H9 (cell line): ENCODE results near the gene SMIM34. TPM values are rescaled to one million over a fixed set of nuclear protein-coding genes. Genes with fewer than 3 reads are reported as not detected.
"Not testable (repeated sequence)": the region's sequence is repeated elsewhere in the genome, so short reads cannot be mapped to it uniquely, and the experiment has no call there.

Experiments used
- DNase-seq: peaks from one replicate; pipeline ENCODE4 v3.0.0-alpha.2; 2017
- H2AFZ ChIP-seq: one replicate; pipeline ENCODE4 v1.6.1; 2013; ENCODE audit warnings: mild to moderate bottlenecking, low read length, control low read depth, moderate library complexity
- H2AK5ac ChIP-seq: 2 replicates; pipeline ENCODE4 v1.6.1; 2013; ENCODE audit warnings: low read length, control low read depth, mixed read lengths; ENCODE audit not compliant: insufficient read length
- H2BK120ac ChIP-seq: one replicate; pipeline ENCODE4 v1.6.1; 2013; ENCODE audit warnings: low read depth, mild to moderate bottlenecking, low read length, control low read depth, inconsistent platforms; ENCODE audit not compliant: poor library complexity, severe bottlenecking
- H2BK12ac ChIP-seq: 2 replicates; pipeline ENCODE4 v1.6.1; 2013; ENCODE audit warnings: low read length, control low read depth, mixed read lengths, low read depth; ENCODE audit not compliant: insufficient read length
- H2BK15ac ChIP-seq: 2 replicates; pipeline ENCODE4 v1.6.1; 2013; ENCODE audit warnings: low read depth, low read length, control low read depth
- H2BK20ac ChIP-seq: one replicate; pipeline ENCODE4 v1.6.1; 2013; ENCODE audit warnings: low read depth, mild to moderate bottlenecking, low read length, control low read depth, inconsistent platforms; ENCODE audit not compliant: poor library complexity, severe bottlenecking
- H2BK5ac ChIP-seq: 2 replicates; pipeline ENCODE4 v1.6.1; 2013; ENCODE audit warnings: low read length, control low read depth, mixed read lengths; ENCODE audit not compliant: insufficient read length
- H3K14ac ChIP-seq: 2 replicates; pipeline ENCODE4 v1.6.1; 2013; ENCODE audit warnings: low read length, control low read depth; ENCODE audit not compliant: insufficient read depth
- H3K18ac ChIP-seq: 2 replicates; pipeline ENCODE4 v1.6.1; 2013; ENCODE audit warnings: low read depth, mild to moderate bottlenecking, mixed read lengths, low read length, control low read depth; ENCODE audit not compliant: insufficient read length
- H3K23ac ChIP-seq: 2 replicates; pipeline ENCODE4 v1.6.1; 2013; ENCODE audit warnings: low read length, control low read depth, mixed read lengths, low read depth; ENCODE audit not compliant: insufficient read length
- H3K23me2 ChIP-seq: 2 replicates; pipeline ENCODE4 v1.6.1; 2013; ENCODE audit warnings: low read depth, mild to moderate bottlenecking, mixed read lengths, low read length, control low read depth; ENCODE audit not compliant: insufficient read length, poor library complexity, severe bottlenecking
- H3K27ac ChIP-seq: 2 replicates; pipeline ENCODE4 v1.5.1; 2013; ENCODE audit warnings: low read length, control low read depth, mixed read lengths, low read depth; ENCODE audit not compliant: insufficient read length
- H3K27me3 ChIP-seq: 2 replicates; pipeline ENCODE4 v1.6.1; 2013; ENCODE audit warnings: low read length, control low read depth, inconsistent platforms; ENCODE audit not compliant: insufficient read depth
- H3K4ac ChIP-seq: 2 replicates; pipeline ENCODE4 v1.6.1; 2013; ENCODE audit warnings: low read depth, mild to moderate bottlenecking, control low read depth, inconsistent platforms, low read length, moderate library complexity
- H3K4me1 ChIP-seq: 2 replicates; pipeline ENCODE4 v1.6.1; 2013; ENCODE audit warnings: low read length, control low read depth, inconsistent platforms; ENCODE audit not compliant: insufficient read depth
- H3K4me2 ChIP-seq: 2 replicates; pipeline ENCODE4 v1.6.1; 2013; ENCODE audit warnings: low read length, control low read depth, mixed read lengths; ENCODE audit not compliant: insufficient read length, insufficient read depth
- H3K56ac ChIP-seq: 2 replicates; pipeline ENCODE4 v1.6.1; 2013; ENCODE audit warnings: low read depth, mild to moderate bottlenecking, mixed read lengths, low read length, control low read depth; ENCODE audit not compliant: insufficient read length
- H3K79me1 ChIP-seq: 2 replicates; pipeline ENCODE4 v1.6.1; 2013; ENCODE audit warnings: low read depth, mild to moderate bottlenecking, moderate library complexity, low read length, control low read depth, inconsistent platforms; ENCODE audit not compliant: insufficient read depth, poor library complexity, severe bottlenecking
- H3K79me2 ChIP-seq: 2 replicates; pipeline ENCODE4 v1.6.1; 2013; ENCODE audit warnings: low read length, control low read depth, inconsistent platforms; ENCODE audit not compliant: insufficient read depth
- H3K9ac ChIP-seq: 2 replicates; pipeline ENCODE4 v1.6.1; 2013; ENCODE audit warnings: low read length, control low read depth, mixed read lengths; ENCODE audit not compliant: insufficient read length; ENCODE audit errors: extremely low read depth
- H3K9me3 ChIP-seq: one replicate; pipeline ENCODE4 v1.6.1; 2013; ENCODE audit warnings: low read depth, low read length, inconsistent platforms; ENCODE audit not compliant: control insufficient read depth
- H3T11ph ChIP-seq: one replicate; pipeline ENCODE4 v1.6.1; 2013; ENCODE audit warnings: mild to moderate bottlenecking, low read length, control low read depth, inconsistent platforms
- H4K20me1 ChIP-seq: one replicate; pipeline ENCODE4 v1.6.1; 2013; ENCODE audit not compliant: control insufficient read depth, insufficient read length, insufficient read depth
- H4K5ac ChIP-seq: 2 replicates; pipeline ENCODE4 v1.6.1; 2013; ENCODE audit warnings: low read depth, mild to moderate bottlenecking, mixed read lengths, low read length, control low read depth; ENCODE audit not compliant: insufficient read length
- H4K8ac ChIP-seq: replicated peaks from 2 replicates; pipeline ENCODE4 v1.6.1; 2013; ENCODE audit warnings: low read length, control low read depth, mixed read lengths, low read depth; ENCODE audit not compliant: insufficient read length
- H4K91ac ChIP-seq: 2 replicates; pipeline ENCODE4 v1.6.1; 2013; ENCODE audit warnings: low read depth, mild to moderate bottlenecking, moderate library complexity, mixed read lengths, low read length, control low read depth; ENCODE audit not compliant: insufficient read length
- H3K27ac Mint-ChIP-seq, 3 experiments: 2 replicates in 2 of 3; 3 replicates in 1 of 3; pipeline ENCODE4 v1.8.0; 2020 to 2021; ENCODE audit warnings: mixed read lengths in 3 of 3, mild to moderate bottlenecking in 1 of 3, moderate library complexity in 1 of 3
- H3K27me3 Mint-ChIP-seq: 2 replicates; pipeline ENCODE4 v1.8.0; 2021; ENCODE audit warnings: low read depth, mild to moderate bottlenecking, moderate library complexity, mixed read lengths
- H3K36me3 Mint-ChIP-seq, 3 experiments: 2 replicates in 2 of 3; 3 replicates in 1 of 3; pipeline ENCODE4 v1.8.0; 2020 to 2021; ENCODE audit warnings: low read depth in 3 of 3, mixed read lengths in 3 of 3; ENCODE audit not compliant: insufficient read depth in 1 of 3
- H3K4me1 Mint-ChIP-seq, 2 experiments: 2 replicates each; pipeline ENCODE4 v1.8.0; 2020; ENCODE audit warnings: mixed read lengths in 2 of 2
- H3K4me3 Mint-ChIP-seq, 2 experiments: 2 replicates in 1 of 2; 3 replicates in 1 of 2; pipeline ENCODE4 v1.8.0; 2020 to 2021; ENCODE audit warnings: mild to moderate bottlenecking in 2 of 2, mixed read lengths in 2 of 2, moderate library complexity in 1 of 2
- H3K9me3 Mint-ChIP-seq, 2 experiments: 2 replicates in 1 of 2; 3 replicates in 1 of 2; pipeline ENCODE4 v1.8.0; 2020; ENCODE audit warnings: mild to moderate bottlenecking in 2 of 2, mixed read lengths in 2 of 2, moderate library complexity in 1 of 2
- WGBS: extraction: QIAGEN DNeasy Blood & Tissue Kit; methylation state at CpG from one replicate; pipeline ENCODE4 v1.1.7; 2013; ENCODE audit warnings: missing lambda C conversion rate, low lambda C conversion rate, mixed read lengths; ENCODE audit not compliant: insufficient read length; ENCODE audit errors: extremely low coverage; 5-methylcytosine and 5-hydroxymethylcytosine counted together
- total RNA-seq: library from RNA; stranded (reverse); gene quantifications from 2 replicates; pipeline ENCODE4 v1.2.1, GENCODE V29; 2021

Gene SMIM34
- total RNA-seq, 1 experiment from 2014 or later = not detected

DNA sequence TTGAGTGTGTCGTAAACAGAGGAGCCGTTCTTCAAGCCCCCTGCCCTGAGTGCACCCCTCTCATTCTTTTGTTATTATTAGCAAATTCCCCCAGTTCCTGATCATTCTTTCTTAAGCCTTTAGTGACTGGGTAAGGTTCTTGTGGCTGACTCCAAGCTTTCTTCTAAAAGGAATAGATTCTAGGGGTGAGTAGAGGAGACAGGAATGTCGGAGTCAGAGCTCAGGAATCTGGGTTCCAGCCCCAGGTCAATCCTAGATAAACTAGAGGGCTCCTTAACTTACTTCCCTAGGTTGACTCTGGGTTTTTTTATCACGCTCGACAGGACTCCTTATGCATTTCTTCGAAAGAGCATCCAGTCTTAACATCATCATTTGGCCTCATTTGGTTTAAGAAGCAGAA is 32.4 kb upstream of the SMIM34 start:
- H3K4me1 Mint-ChIP-seq, H3K9me3 ChIP-seq, H3K27ac ChIP-seq, H3K79me2 ChIP-seq, H3K9ac ChIP-seq, H2BK15ac ChIP-seq, H3K4me1 ChIP-seq, H3K14ac ChIP-seq, H4K91ac ChIP-seq, H4K8ac ChIP-seq, H3T11ph ChIP-seq, H3K56ac ChIP-seq, H2BK120ac ChIP-seq, H3K27ac Mint-ChIP-seq, H3K18ac ChIP-seq, H2AFZ ChIP-seq, H3K4me2 ChIP-seq, H2BK5ac ChIP-seq, H3K23me2 ChIP-seq, H3K9me3 Mint-ChIP-seq, H2AK5ac ChIP-seq, H3K36me3 Mint-ChIP-seq, H3K27me3 Mint-ChIP-seq, H3K4me3 Mint-ChIP-seq, DNase-seq, H3K27me3 ChIP-seq, H2BK20ac ChIP-seq, H4K5ac ChIP-seq, H3K79me1 ChIP-seq, H3K23ac ChIP-seq, H4K20me1 ChIP-seq, H2BK12ac ChIP-seq, H3K4ac ChIP-seq: not testable (repeated sequence)
- no CpG with 5 or more reads among the region's 6 CpGs for WGBS

DNA sequence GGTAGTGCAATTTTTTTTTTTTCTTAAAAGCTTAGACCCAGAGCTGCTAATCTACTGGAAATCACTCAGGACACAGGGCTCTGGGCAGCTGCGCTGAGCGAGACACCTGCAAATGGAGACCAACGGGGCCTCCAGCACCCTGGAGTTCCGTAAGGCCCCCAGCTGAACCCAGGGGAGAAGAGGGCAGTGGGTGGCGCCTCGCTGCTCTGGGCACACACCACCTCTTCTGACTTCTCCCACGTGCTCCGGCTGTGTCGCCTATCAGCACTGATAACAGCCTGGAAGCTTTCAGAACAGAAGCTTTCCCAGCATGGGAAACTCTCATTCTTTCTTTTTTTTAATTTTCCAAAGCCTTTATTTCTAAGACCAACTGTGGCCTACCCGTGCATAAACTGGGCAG is 31.9 kb upstream of the SMIM34 start:
- no CpG with 5 or more reads among the region's 10 CpGs for WGBS
- DNase-seq, H4K8ac ChIP-seq, H2AK5ac ChIP-seq, H3K9me3 Mint-ChIP-seq, H3K18ac ChIP-seq, H2BK15ac ChIP-seq, H3K79me1 ChIP-seq, H2BK120ac ChIP-seq, H3K9me3 ChIP-seq, H3K56ac ChIP-seq, H3K27ac Mint-ChIP-seq, H3K23ac ChIP-seq, H3K79me2 ChIP-seq, H4K91ac ChIP-seq, H3K4me1 ChIP-seq, H4K20me1 ChIP-seq, H3K27me3 ChIP-seq, H2BK12ac ChIP-seq, H2BK20ac ChIP-seq, H3K4ac ChIP-seq, H3T11ph ChIP-seq, H3K4me1 Mint-ChIP-seq, H2BK5ac ChIP-seq, H3K27ac ChIP-seq, H3K9ac ChIP-seq, H3K4me3 Mint-ChIP-seq, H3K4me2 ChIP-seq, H2AFZ ChIP-seq, H3K23me2 ChIP-seq, H3K36me3 Mint-ChIP-seq, H3K27me3 Mint-ChIP-seq, H4K5ac ChIP-seq, H3K14ac ChIP-seq: not testable (repeated sequence)
